HG03025 (cell line): ENCODE data around the gene PLIN3.
"Not testable (repeated sequence)": the region's sequence is repeated elsewhere in the genome, so short reads cannot be mapped to it uniquely, and the experiment has no call there.

ENCODE experiments used
- ATAC-seq: cut with Tn5 transposase; IDR thresholded peaks from one replicate; pipeline ENCODE4 v1.9.1; 2021; ENCODE audit warnings: mild to moderate bottlenecking, moderate library complexity; ENCODE audit not compliant: unreplicated experiment, low FRiP score

Gene PLIN3

DNA sequence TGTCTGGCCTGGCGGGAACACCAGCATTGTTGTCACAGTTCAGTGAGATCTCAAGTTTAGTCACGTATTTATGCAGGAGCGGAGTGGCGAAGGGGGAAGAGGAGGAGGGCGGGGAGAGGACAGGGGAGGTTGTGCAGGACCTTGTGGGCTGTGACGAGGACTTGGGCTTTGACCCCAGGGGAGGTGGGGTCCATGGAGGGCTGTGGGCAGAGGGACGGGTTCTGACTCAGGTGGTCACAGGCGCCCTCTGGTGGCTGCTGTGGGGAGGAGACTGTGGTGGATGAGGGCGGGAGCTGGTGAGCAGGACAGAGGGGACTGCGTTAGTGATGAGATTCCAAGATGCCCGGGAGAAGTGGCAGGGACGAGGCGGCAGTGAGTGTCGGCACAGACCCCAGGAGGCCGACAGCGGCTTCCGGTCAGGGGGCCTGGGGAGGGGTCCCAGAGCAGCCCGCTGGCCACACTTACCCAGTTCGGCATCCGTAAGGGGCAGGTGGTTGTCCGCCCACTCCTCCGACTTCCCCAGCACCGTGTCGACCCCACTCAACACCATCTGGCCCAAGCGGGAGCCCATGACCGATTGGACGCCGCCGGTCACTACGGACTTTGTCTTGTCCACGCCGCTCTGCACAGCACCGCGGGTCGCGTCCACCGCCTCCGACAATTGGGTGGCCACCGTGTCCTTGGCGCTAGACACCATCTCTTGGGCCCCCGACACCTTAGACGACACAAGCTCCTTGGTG lies 15.7 kb downstream of the PLIN3 start:
- ATAC-seq: no peak

DNA sequence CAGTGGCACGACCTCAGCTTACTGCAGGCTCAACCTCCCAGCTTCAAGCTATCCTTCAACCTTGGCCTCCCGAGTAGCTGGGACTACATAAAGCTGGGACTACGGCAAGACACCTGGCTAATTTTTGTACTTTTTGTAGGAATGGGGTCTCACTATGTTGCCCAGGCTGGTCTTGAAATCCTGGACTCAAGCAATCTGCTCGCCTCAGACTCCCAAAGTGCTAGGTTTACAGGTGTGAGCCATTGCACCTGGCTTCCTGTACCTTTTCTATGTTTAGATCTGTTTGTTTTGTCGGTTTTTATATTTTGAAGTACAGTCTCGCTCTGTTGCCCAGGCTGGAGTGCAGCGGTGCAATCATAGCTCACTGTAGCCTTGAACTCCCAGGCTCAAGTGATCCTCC lies 18.4 kb downstream of the PLIN3 start:
- no peak for ATAC-seq

DNA sequence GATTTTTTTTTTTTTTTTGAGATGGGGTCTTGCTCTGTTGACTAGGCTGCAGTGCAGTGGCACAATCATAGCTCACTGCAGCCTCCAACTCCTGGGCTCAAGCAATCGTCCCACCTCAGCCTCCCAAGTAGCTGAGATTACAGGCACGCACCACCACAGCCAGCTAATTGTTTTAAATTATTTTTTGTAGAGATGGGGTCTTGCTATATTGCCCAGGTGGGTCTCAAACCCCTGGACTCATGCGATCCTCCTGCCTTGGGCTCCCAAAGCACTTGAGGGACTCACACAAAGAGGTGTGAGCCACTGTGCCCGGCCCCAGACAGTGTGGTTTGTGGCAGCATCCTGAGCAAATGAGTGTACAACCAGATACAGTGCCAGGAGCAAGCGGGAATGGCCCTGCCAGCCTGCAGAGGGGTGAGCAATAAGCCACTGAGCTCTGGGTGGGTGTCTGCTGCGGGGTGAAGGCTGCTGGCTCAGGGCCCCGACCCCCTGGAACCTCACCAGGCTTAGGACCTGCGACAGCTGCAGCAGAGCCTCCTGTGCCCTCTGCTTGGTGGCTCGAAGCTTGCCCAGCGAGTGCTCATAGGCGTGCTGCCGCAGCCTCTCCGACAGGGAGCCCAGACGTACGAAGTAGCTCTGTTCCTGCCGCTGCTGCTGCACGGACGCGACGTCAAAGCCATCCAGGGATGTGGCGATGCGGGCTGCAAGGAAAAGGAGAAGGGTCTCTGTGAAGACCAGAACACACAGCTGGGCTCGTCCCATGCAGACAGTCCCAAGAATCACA lies 20.1 kb downstream of the PLIN3 start:
- no peak for ATAC-seq

- ATAC-seq: not testable (repeated sequence)
These were observed 21.5 kb downstream of the PLIN3 start for GRCh38 chr19:4845975-4846374.

GRCh38 chr19:4844348-4845179 lies 22.9 kb downstream of the PLIN3 start:
- no peak for ATAC-seq

DNA sequence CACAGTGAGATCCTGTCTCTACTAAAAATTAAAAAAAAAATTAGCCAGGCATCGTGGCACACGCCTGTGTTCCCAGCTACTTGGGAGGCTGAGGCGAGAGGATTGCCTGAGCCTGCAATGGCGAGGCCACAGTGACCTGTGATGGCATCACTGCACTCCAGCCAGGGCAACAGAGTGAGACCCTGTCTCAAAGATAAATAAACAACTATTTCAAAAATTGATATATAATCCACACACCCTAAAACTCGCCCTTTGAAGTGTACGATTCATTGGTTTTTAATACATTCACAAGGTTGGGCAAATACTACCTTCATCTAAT lies 23.9 kb downstream of the PLIN3 start:
- no peak for ATAC-seq

DNA sequence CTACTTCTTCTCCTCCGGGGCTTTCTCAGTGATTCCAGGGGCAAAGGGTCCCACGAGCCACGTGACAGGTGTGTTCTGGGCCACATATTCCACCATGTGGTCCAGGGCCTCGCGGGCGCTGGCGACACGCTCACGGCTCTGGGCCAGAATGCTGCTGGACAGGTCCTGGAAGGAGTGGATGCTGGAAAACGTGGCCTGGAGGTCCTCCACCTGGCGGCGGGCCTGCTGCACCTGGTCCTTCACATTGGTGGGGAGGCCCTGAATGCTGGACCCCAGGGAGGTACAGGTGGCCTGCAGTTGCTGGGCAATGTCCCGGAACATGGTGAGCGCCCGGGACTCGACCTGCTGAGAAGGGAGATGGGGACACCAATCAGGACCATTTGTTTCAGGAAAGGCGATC lies 28.3 kb downstream of the PLIN3 start:
- no peak for ATAC-seq

DNA sequence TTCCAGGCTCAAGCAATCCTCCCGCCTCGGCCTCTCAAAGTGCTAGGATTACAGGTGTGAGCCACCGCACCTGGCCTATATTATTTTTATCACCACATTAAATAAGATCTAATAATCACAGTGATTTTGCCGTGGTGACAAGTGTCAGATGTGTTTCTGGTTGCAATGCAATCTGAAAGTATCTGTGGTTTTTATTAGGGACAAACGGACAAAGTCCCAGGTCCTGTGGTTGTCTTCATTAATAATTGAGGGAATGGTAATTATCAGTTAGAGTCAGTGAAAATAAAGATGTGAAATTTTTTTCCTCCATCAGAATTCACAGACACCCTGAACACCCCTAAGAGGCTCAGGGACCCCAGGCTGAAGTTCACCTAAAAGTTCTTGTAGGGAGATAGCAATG lies 34.7 kb downstream of the PLIN3 start:
- ATAC-seq: no peak

DNA sequence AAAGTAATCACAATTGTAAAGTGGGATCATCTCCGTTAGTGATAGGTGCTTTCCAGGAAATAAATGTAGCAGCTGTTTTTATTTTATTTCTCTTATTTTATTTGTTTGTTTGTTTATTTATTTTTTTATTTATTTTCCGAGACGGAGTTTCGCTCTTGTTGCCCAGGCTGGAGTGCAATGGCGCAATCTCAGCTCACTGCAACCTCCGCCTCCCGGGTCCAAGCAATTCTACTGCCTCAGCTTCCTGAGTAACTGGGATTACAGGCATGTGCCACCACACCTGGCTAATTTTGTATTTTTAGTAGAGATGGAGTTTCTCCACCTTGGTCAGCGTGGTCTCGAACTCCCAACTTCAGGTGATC lies 35.5 kb downstream of the PLIN3 start:
- ATAC-seq: not testable (repeated sequence)

- ATAC-seq: peak; percentile 52
These were observed 36.0 kb downstream of the PLIN3 start, which contains the start of gene TICAM1 for GRCh38 chr19:4831304-4831978. Gene TICAM1 (minus strand): TSS chr19:4831712. CDS start chr19:4818377, 13,335 bp downstream.

GRCh38 chr19:4830768-4831265 lies 36.6 kb downstream of the PLIN3 start:
- ATAC-seq: no peak

DNA sequence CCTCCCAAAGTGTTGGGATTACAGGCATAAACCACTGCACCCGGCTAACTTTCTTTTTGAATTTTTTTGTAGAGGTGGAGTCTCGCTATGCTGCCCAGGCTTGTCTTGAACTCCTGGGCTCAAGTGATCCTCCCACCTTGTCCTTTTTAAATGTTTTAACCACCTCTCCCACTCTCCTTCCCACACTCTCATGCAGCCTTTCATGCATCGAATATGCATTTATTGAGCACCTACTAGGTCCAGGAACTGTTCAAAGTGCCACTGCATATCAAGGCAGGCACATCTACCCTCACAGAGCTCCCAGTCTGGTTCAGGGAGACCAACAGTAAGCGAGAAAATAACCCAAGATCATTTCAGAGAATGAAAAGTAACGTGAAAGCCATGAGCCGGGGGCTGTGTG lies 37.1 kb downstream of the PLIN3 start:
- ATAC-seq: no peak

- ATAC-seq: no peak
These were observed 38.3 kb downstream of the PLIN3 start for GRCh38 chr19:4829001-4829712.

- ATAC-seq: no peak
These were observed 43.9 kb downstream of the PLIN3 start for GRCh38 chr19:4823577-4823976.

GRCh38 chr19:4822354-4822753 lies 45.1 kb downstream of the PLIN3 start:
- not testable (repeated sequence) for ATAC-seq

DNA sequence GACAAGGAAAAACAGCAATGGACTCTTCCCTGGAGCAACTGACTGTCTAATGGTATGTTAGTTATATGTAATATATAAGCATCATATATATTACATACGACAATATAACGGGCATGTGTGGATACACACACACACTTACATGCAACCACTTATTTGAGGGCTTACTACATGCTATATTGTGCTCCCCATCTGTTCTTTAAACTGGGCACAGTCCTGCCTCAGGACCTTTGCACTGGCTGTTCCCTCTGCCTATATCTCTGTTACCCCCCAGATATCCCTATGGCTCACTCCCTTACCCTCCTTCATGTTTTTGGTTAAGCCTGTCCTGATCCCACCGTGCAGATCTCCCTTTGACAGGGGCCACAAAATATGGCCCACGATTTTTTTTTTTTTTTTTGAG lies 46.2 kb downstream of the PLIN3 start:
- ATAC-seq: no peak

DNA sequence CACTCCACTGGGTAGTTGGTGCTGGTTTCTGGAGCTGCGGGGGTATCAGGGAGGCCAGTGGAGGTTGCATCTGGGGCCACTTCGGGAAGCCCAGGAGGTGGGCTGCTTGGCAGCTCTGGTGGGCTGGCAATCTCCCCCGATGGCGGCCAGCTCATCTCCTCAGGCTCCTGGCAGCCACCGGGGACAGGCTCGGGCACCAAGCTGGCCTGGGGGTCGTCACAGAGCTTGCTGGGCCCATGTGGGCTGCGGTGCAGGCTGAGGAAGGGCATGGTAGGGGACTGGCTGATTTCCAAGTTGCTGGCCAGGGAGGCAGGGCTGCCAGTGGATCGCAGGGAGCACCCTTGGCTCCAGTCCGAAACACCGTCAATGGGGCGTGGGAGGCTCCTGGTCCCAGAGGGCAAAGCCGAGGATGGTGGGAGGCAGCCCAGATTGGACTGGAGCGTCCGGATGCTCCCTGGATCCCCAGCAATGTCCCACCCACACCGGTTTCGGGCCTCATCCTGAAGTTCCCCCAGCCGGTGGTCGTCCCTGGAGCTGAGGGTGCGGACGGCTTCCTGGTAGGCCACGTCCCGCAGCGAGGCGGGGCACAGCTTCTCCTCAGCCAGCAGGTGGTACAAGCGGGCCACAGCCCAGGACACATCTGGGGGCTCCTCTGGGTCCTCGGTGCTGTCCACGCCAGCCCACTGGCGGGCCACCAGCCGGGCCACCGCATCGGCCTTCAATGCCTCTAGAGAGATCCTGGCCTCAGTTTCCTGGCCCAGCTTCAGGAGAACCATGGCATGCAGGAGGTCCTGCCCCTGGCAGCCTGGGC lies 49.8 kb downstream of the PLIN3 start:
- no peak for ATAC-seq

DNA sequence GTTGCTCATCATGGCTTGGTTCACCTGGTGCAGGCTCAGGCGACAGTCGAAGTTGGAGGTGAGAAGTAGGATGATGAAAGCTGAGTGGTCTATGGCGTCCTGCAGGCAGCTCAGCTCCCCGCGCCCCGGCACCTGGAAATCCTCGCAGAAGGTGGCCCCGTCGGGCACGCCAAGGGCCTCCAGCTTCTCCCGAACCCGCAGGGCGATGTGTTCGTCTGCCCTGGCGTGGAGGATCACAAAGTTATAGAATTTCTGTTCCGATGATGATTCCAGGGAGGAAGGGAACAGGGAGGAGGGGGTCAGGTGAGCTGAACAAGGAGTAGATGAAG lies 50.6 kb downstream of the PLIN3 start:
- ATAC-seq: no peak
